ENCODE measurements around the gene AKNA.

- TF ChIP-seq POLR2A (IDR thresholded peaks at IDR 0.05) (no peak), CTCF (IDR thresholded peaks at IDR 0.05) (no peak)
Measured at GRCh38 chr9:114350636-114351401, 37.0 kb downstream of the AKNA start.
